ENCODE measurements around the gene HPSE. TPM values are rescaled to one million over a fixed set of nuclear protein-coding genes. Genes with fewer than 3 reads are reported as not detected.
"Not testable (repeated sequence)": the region's sequence is repeated elsewhere in the genome, so short reads cannot be mapped to it uniquely, and the experiment has no call there.

Gene HPSE
- total and polyA plus RNA-seq, 4 experiments from 2014 or later = 5.6 to 8.9 (median 7.7) TPM

- ChIA-PET POLR2A (ENCODE audit: partially characterized antibody) (no interaction called here), CTCF (ENCODE audit: partially characterized antibody) (interaction anchor here (2.6 kb wide), 1 partner anchor 21 kb away, joined by 8 read pairs; the partner anchor contains the start of gene COQ2)
- Mint-ChIP-seq H3K4me1 (no peaks in the 10 kb centered on the region), H3K36me3 (peaks cover 37 to 45% of the 10 kb centered on the region in 2 donors), H3K4me3 (no peak overlapping the region), H3K27me3 (no peaks in the 10 kb centered on the region), H3K9me3 (no peaks in the 10 kb centered on the region), H3K27ac (peak overlapping the region in 1 of 7 donors; percentile 71)
- peaks cover 12% of the 10 kb centered on the region for H3K36me3 ChIP-seq (ENCODE audit: insufficient read depth, low read length)
- H3K27me3 ChIP-seq (ENCODE audit: insufficient read depth, low read length) = no peaks in the 10 kb centered on the region
- H3K4me1 ChIP-seq (ENCODE audit: insufficient read depth, low read length) = no peaks in the 10 kb centered on the region
- H3K27ac ChIP-seq (ENCODE audit: low read depth, low read length) = no peak overlapping the region
- intact Hi-C loops (cut with micrococcal nuclease) = no loop called here
- DNase-seq = no peak
- H3K4me3 ChIP-seq (ENCODE audit: low read length in 2 of 2) = no peak overlapping the region
- no peaks in the 10 kb centered on the region for H3K9me3 ChIP-seq (ENCODE audit: control insufficient read depth in 1 of 2, low read length in 2 of 2)
These were observed 29.5 kb downstream of the HPSE start for GRCh38 chr4:83305187-83305586.

GRCh38 chr4:83297548-83298260, 36.9 kb downstream of the HPSE start:
- ChIA-PET POLR2A (ENCODE audit: partially characterized antibody) (interaction anchor here (1.0 kb wide), 1 partner anchor 13 kb away, joined by 6 read pairs; the partner anchor contains the start of gene COQ2), CTCF (ENCODE audit: partially characterized antibody) (interaction anchor here (1.0 to 1.5 kb wide), 5 partner anchors 13 to 213 kb away, joined by 3 to 5 read pairs (median 3); partner anchors contain the start of gene COQ2)
- Mint-ChIP-seq H3K27ac (peak overlapping the region; percentile 30 to 86 (median 48)), H3K27me3 (no peaks in the 10 kb centered on the region), H3K9me3 (no peaks in the 10 kb centered on the region), H3K4me1 (peaks cover 13 to 22% (median 17%) of the 10 kb centered on the region in 4 donors), H3K4me3 (peak overlapping the region in 6 of 8 donors; percentile 18 to 59 (median 51)), H3K36me3 (peaks cover 15 to 27% of the 10 kb centered on the region in 2 donors)
- DNase-seq = peak in 3 of 5 donors; percentile 12 to 39 (median 36)
- no peaks in the 10 kb centered on the region for H3K9me3 ChIP-seq (ENCODE audit: control insufficient read depth in 1 of 2, low read length in 2 of 2)
- peaks cover 7% of the 10 kb centered on the region for H3K36me3 ChIP-seq (ENCODE audit: insufficient read depth, low read length)
- peaks cover 19% of the 10 kb centered on the region for H3K4me1 ChIP-seq (ENCODE audit: insufficient read depth, low read length)
- H3K27ac ChIP-seq (ENCODE audit: low read depth, low read length) = peak overlapping the region; percentile 26
- H3K4me3 ChIP-seq (ENCODE audit: low read length in 2 of 2) = no peak overlapping the region
- intact Hi-C loops (cut with micrococcal nuclease) = no loop called here
- no peaks in the 10 kb centered on the region for H3K27me3 ChIP-seq (ENCODE audit: insufficient read depth, low read length)

- Histone ChIP-seq H3K9me3 (ENCODE audit: control insufficient read depth in 1 of 2, low read length in 2 of 2) (no peaks in the 10 kb centered on the region), H3K4me1 (ENCODE audit: insufficient read depth, low read length) (peaks cover 17% of the 10 kb centered on the region), H3K36me3 (ENCODE audit: insufficient read depth, low read length) (no peaks in the 10 kb centered on the region), H3K27ac (ENCODE audit: low read depth, low read length) (no peak overlapping the region), H3K27me3 (ENCODE audit: insufficient read depth, low read length) (no peaks in the 10 kb centered on the region), H3K4me3 (ENCODE audit: low read length in 2 of 2) (no peak overlapping the region)
- H3K4me3 Mint-ChIP-seq = peak overlapping the region in 6 of 8 donors; percentile 9 to 73 (median 46)
- DNase-seq = peak in 2 of 5 donors; percentile 14 to 15
- peaks cover 13 to 22% (median 16%) of the 10 kb centered on the region in 4 donors for H3K4me1 Mint-ChIP-seq
- H3K27ac Mint-ChIP-seq = peak overlapping the region; percentile 13 to 92 (median 54)
- CTCF ChIA-PET (ENCODE audit: partially characterized antibody) = interaction anchor here (1.0 to 3.4 kb wide), 3 partner anchors 9 to 29 kb away, joined by 5 to 21 read pairs (median 20); partner anchors contain the start of gene COQ2
- H3K36me3 Mint-ChIP-seq = peaks cover 9 to 10% of the 10 kb centered on the region in 2 donors
- peaks cover 0 to 4% (median 0%) of the 10 kb centered on the region in 8 donors for H3K9me3 Mint-ChIP-seq
- intact Hi-C loops (cut with micrococcal nuclease) = no loop called here
- POLR2A ChIA-PET (ENCODE audit: partially characterized antibody) = interaction anchor here (1.1 to 3.4 kb wide), 2 partner anchors 9 to 162 kb away, joined by 4 to 25 read pairs; partner anchors contain the start of genes COQ2, HELQ and MRPS18C
- H3K27me3 Mint-ChIP-seq = no peaks in the 10 kb centered on the region
These were observed 41.2 kb downstream of the HPSE start for GRCh38 chr4:83293305-83294046.

- intact Hi-C loops (cut with micrococcal nuclease); H3K27ac Mint-ChIP-seq; H3K36me3 Mint-ChIP-seq; H3K9me3 ChIP-seq (ENCODE audit: control insufficient read depth in 1 of 2, low read length in 2 of 2); H3K4me1 ChIP-seq (ENCODE audit: insufficient read depth, low read length); POLR2A ChIA-PET (ENCODE audit: partially characterized antibody); H3K4me3 Mint-ChIP-seq; H3K4me3 ChIP-seq (ENCODE audit: low read length in 2 of 2); H3K36me3 ChIP-seq (ENCODE audit: insufficient read depth, low read length); H3K9me3 Mint-ChIP-seq; H3K27me3 ChIP-seq (ENCODE audit: insufficient read depth, low read length); H3K27ac ChIP-seq (ENCODE audit: low read depth, low read length); H3K27me3 Mint-ChIP-seq; DNase-seq: not testable (repeated sequence)
- peaks cover 3 to 10% (median 7%) of the 10 kb centered on the region in 4 donors for H3K4me1 Mint-ChIP-seq
- CTCF ChIA-PET (ENCODE audit: partially characterized antibody) = interaction anchor here (2.1 kb wide), 1 partner anchor 10 kb away, joined by 5 read pairs; no protein-coding TSS in a partner anchor
These were observed 44.4 kb downstream of the HPSE start for GRCh38 chr4:83290059-83290774.

GRCh38 chr4:83288381-83288780, 46.3 kb downstream of the HPSE start:
- H3K27me3 ChIP-seq (ENCODE audit: insufficient read depth, low read length); H3K36me3 ChIP-seq (ENCODE audit: insufficient read depth, low read length); DNase-seq; H3K27me3 Mint-ChIP-seq; H3K4me3 ChIP-seq (ENCODE audit: low read length in 2 of 2); H3K36me3 Mint-ChIP-seq; H3K4me3 Mint-ChIP-seq; CTCF ChIA-PET (ENCODE audit: partially characterized antibody); H3K9me3 Mint-ChIP-seq; POLR2A ChIA-PET (ENCODE audit: partially characterized antibody); intact Hi-C loops (cut with micrococcal nuclease); H3K27ac ChIP-seq (ENCODE audit: low read depth, low read length); H3K9me3 ChIP-seq (ENCODE audit: control insufficient read depth in 1 of 2, low read length in 2 of 2): not testable (repeated sequence)
- peaks cover 13% of the 10 kb centered on the region for H3K4me1 ChIP-seq (ENCODE audit: insufficient read depth, low read length)
- H3K4me1 Mint-ChIP-seq = peaks cover 13 to 22% (median 19%) of the 10 kb centered on the region in 4 donors
- peak overlapping the region in 1 of 7 donors; percentile 30 for H3K27ac Mint-ChIP-seq

DNA sequence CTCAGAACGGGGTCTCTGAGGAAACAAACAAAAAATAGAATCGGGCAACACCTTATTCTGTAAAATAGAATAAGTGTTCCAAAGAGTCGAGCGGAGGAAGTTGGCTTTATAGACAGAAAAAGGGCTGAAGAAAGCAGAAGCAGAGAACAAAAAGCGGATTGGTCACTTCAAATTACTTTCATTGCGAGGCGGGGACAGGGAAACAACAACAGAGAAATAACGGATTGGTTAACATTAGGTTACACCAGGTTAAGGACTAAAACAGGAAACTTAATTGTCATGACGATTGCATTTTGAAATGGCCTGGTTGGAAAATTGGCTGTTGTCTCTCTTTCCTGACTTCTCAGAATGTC, 49.6 kb downstream of the HPSE start:
- DNase-seq = peak in 2 of 5 donors; percentile 46 to 57
- ChIA-PET CTCF (ENCODE audit: partially characterized antibody) (interaction anchor here (0.6 to 7.0 kb wide), 20 partner anchors 8 to 438 kb away, joined by 3 to 96 read pairs (median 4); partner anchors contain the start of genes COPS4, HELQ and MRPS18C), POLR2A (ENCODE audit: partially characterized antibody) (interaction anchor here (0.6 to 2.5 kb wide), 28 partner anchors 9 to 1000 kb away, joined by 3 to 25 read pairs (median 4); partner anchors contain the start of genes COPS4, HELQ, HPSE and LIN54)
- Histone ChIP-seq H3K4me1 (ENCODE audit: insufficient read depth, low read length) (peaks cover 24% of the 10 kb centered on the region), H3K9me3 (ENCODE audit: control insufficient read depth in 1 of 2, low read length in 2 of 2) (no peaks in the 10 kb centered on the region), H3K4me3 (ENCODE audit: low read length in 2 of 2) (peak overlapping the region; percentile 84 to 90), H3K27me3 (ENCODE audit: insufficient read depth, low read length) (no peaks in the 10 kb centered on the region), H3K27ac (ENCODE audit: low read depth, low read length) (peak overlapping the region; percentile 60), H3K36me3 (ENCODE audit: insufficient read depth, low read length) (no peaks in the 10 kb centered on the region)
- Mint-ChIP-seq H3K36me3 (peaks cover 0 to 10% of the 10 kb centered on the region in 2 donors), H3K27ac (peak overlapping the region; percentile 93 to 99 (median 99)), H3K4me3 (peak overlapping the region; percentile 94 to 99 (median 98)), H3K27me3 (no peaks in the 10 kb centered on the region), H3K4me1 (peaks cover 26 to 46% (median 32%) of the 10 kb centered on the region in 4 donors), H3K9me3 (peaks cover 0 to 4% (median 0%) of the 10 kb centered on the region in 8 donors)
- intact Hi-C loops (cut with micrococcal nuclease) = loop anchor here (2.0 kb wide), 1 partner anchor 66 kb away; no protein-coding TSS in a partner anchor

Data from CD4-positive, alpha-beta memory T cell (primary cell).